Kidney (tissue), 14 donors: Measurements from ENCODE around the gene WDR5. TPM values are rescaled to one million over a fixed set of nuclear protein-coding genes. Genes with fewer than 3 reads are reported as not detected.

Experiments
- DNase-seq, 5 donors: peaks; one replicate each; pipeline ENCODE4 v3.0.0-alpha.2; 2013 to 2020
- FAIRE-seq: peaks from 2 replicates; lab custom pipeline; 2012; peaks lifted over from hg19 to GRCh38; lab: Jason Lieb, UNC
- H3K27ac ChIP-seq, 2 donors: one replicate each; pipeline ENCODE4 v1.7.0; 2013; ENCODE audit warnings: low read depth in 2 of 2, low read length in 2 of 2, inconsistent platforms in 1 of 2
- H3K27me3 ChIP-seq: one replicate; pipeline ENCODE4 v1.7.1; 2013; ENCODE audit warnings: low read length, inconsistent platforms; ENCODE audit not compliant: control insufficient read depth, insufficient read depth
- H3K36me3 ChIP-seq, 3 donors: one replicate each; pipeline versions ENCODE4 v1.7.0 to v1.7.1; 2013; ENCODE audit warnings: low read length in 3 of 3, control low read depth in 1 of 3, inconsistent platforms in 1 of 3; ENCODE audit not compliant: insufficient read depth in 3 of 3, control insufficient read depth in 2 of 3
- H3K4me1 ChIP-seq, 3 donors: one replicate each; pipeline versions ENCODE4 v1.7.0 to v1.7.1; 2013; ENCODE audit warnings: low read length in 3 of 3, inconsistent platforms in 1 of 3, low read depth in 1 of 3; ENCODE audit not compliant: control insufficient read depth in 2 of 3, insufficient read depth in 2 of 3
- H3K4me3 ChIP-seq, 3 donors: one replicate each; pipeline versions ENCODE4 v1.7.0 to v1.8.1; 2013; ENCODE audit warnings: low read length in 3 of 3, control low read depth in 1 of 3, inconsistent platforms in 1 of 3
- H3K9ac ChIP-seq, 3 donors: one replicate each; pipeline versions ENCODE4 v1.7.0 to v1.7.1; 2013; ENCODE audit warnings: low read length in 3 of 3, control low read depth in 1 of 3, inconsistent platforms in 1 of 3
- H3K9me3 ChIP-seq, 3 donors: one replicate each; pipeline versions ENCODE4 v1.7.0 to v1.7.1; 2013; ENCODE audit warnings: low read length in 3 of 3, control low read depth in 1 of 3, inconsistent platforms in 1 of 3; ENCODE audit not compliant: control insufficient read depth in 2 of 3, insufficient read depth in 1 of 3
- intact Hi-C: fragments of 100-400 bp; cut with DNase I; formaldehyde crosslinking; loops from one replicate; pipeline ENCODE4 v1.11.1; 2022
- polyA plus RNA-seq: library from polyadenylated mRNA; stranded (reverse); fragments of 350-450 nt; fragmentation: Illumina TruSeq; extraction: RNeasy Lipid Tissue Mini Kit (QIAGEN cat#74804); gene quantifications from one replicate; pipeline ENCODE4 v1.2.3, GENCODE V29; 2014; ENCODE audit warnings: low read depth, low replicate concordance; ENCODE audit not compliant: insufficient read depth
- total RNA-seq: library from RNA; stranded (reverse); fragmentation: NEBNext Ultra II Directional; extraction: Animal tissue kit (Norgen Biotek cat#: 25700); gene quantifications from one replicate; pipeline ENCODE4 v1.2.1, GENCODE V29; 2021
- TF ChIP-seq, protein P1 (sequence below): IDR thresholded peaks from 3 replicates; pipeline ENCODE4 v1.5.1; 2012; ENCODE audit warnings: mild to moderate bottlenecking, moderate library complexity, borderline replicate concordance; ENCODE audit not compliant: insufficient read depth; ENCODE audit errors: extremely low read depth
- donor health status: control.
- donor health status: control.
- donor health status: control.
- donor health status: control.
- donor health status: control.
- donor health status: DM: yes; HTN: yes; CAD: no.
- donor health status: Normal renal cell carcinoma (clear cell type).

WDR5 gene
- total and polyA plus RNA-seq, 2 donors from 2014 or later = 18.8 to 25.4 TPM

DNA sequence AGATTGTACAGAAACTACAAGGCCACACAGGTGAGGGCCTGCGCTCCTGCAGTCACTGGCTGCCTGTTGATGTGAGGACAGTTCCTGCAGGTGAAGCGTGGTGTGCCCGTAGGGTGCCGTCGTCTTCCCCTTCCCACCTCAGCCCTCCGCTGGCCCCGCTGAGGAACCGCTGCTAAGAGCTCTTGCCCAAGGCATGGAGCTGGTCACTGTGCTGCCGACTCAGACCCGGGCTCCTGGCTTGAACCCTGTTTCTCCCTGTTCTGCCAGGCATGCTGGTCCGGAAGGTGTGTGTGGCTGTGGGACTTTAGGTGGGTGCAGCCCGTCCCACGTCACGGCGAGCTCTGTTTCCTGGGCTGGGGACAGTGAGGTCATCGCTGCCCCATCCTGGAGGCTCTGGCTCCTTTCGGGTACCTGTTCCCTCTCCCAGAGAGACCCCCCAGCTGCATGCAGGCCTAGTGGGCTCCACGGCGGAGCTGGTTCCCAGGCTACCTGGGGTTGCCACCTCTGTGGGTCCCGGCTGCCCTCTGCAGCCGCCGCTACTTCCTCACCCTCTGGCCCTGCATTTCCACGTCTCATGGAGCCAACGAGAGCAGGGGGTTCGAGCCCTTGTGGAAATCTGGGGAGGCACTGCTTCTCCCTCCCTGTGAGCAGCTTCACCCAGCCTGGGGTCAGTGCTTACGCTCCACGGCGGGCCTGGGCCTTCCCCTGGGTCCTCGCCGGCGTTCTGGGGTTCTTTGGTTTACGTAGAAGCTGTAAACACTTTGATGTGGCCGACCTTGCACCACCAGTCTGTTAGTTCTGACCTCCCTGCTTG, 20.9 kb downstream of the WDR5 start:
- Histone ChIP-seq H3K4me1 (no peaks in the 10 kb centered on the region), H3K36me3 (peaks cover 4 to 51% (median 20%) of the 10 kb centered on the region in 3 donors), H3K4me3 (no peak overlapping the region), H3K9me3 (no peaks in the 10 kb centered on the region), H3K27ac (no peak overlapping the region), H3K9ac (no peak overlapping the region), H3K27me3 (no peaks in the 10 kb centered on the region)
- DNase-seq = no peak
- TF ChIP-seq, protein P1, sequence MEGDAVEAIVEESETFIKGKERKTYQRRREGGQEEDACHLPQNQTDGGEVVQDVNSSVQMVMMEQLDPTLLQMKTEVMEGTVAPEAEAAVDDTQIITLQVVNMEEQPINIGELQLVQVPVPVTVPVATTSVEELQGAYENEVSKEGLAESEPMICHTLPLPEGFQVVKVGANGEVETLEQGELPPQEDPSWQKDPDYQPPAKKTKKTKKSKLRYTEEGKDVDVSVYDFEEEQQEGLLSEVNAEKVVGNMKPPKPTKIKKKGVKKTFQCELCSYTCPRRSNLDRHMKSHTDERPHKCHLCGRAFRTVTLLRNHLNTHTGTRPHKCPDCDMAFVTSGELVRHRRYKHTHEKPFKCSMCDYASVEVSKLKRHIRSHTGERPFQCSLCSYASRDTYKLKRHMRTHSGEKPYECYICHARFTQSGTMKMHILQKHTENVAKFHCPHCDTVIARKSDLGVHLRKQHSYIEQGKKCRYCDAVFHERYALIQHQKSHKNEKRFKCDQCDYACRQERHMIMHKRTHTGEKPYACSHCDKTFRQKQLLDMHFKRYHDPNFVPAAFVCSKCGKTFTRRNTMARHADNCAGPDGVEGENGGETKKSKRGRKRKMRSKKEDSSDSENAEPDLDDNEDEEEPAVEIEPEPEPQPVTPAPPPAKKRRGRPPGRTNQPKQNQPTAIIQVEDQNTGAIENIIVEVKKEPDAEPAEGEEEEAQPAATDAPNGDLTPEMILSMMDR = no peak
- FAIRE-seq = no peak
- intact Hi-C loops = no loop called here

DNA sequence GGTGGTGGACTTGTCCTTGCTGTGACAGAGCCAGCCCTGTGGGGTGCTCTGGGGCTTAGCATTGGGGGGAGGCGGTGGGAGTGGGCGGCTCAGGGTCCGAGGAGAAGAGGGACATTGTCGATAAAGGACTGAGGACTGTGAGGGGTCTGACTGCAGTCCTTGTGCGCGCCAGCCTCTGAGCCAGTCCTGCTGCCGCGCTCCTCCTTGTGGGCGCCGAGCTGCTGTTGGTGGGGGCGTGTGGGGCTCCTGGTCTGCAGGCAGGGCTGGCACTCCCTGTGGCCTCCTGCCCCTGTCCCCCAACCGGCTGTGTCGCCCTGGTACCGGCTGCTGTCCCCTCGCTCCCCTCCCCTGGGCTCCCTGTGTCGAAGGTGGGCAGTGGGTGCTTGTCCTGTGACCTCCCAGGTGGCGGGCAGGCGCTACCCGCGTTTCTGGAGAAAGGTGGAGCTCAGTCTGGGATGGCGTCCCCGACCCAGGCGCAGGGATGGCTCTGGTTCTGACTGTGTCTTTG, 21.6 kb downstream of the WDR5 start:
- Histone ChIP-seq H3K9ac (no peak overlapping the region), H3K4me1 (no peaks in the 10 kb centered on the region), H3K4me3 (no peak overlapping the region), H3K36me3 (peaks cover 4 to 51% (median 20%) of the 10 kb centered on the region in 3 donors), H3K27me3 (no peaks in the 10 kb centered on the region), H3K9me3 (no peaks in the 10 kb centered on the region), H3K27ac (no peak overlapping the region)
- DNase-seq (no peak), FAIRE-seq (no peak)
- intact Hi-C loops = no loop called here
- TF ChIP-seq, protein P1 = no peak

DNA sequence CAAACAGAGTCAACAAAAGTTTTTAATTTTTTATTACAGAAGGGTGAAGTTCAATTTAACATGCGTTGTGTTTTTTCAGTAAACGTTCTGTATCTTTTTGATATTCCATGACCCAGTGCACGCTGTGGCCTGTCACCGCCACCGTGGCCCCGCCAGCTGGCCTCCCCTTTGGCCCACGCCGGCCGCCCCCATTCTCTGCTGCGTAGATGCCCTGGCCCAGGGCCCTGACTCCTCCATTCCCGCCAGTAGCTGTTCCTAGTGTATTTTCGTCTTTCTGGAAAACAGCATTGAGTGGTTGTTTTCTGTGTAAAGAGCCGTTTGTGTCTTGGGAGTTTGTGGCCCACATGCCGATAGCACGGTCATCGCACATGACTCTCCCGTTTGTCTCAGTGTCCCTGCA, 22.4 kb downstream of the WDR5 start:
- no peak overlapping the region for H3K4me3 ChIP-seq
- peaks cover 0 to 6% (median 0%) of the 10 kb centered on the region in 3 donors for H3K4me1 ChIP-seq
- TF ChIP-seq, protein P1 = no peak
- intact Hi-C loops = no loop called here
- no peak overlapping the region for H3K27ac ChIP-seq
- H3K9me3 ChIP-seq = no peaks in the 10 kb centered on the region
- no peak for FAIRE-seq
- no peak for DNase-seq
- H3K36me3 ChIP-seq = peaks cover 4 to 45% (median 18%) of the 10 kb centered on the region in 3 donors
- H3K9ac ChIP-seq = no peak overlapping the region
- no peaks in the 10 kb centered on the region for H3K27me3 ChIP-seq
